ENCODE measurements around the gene ZNF774. TPM values are rescaled to one million over a fixed set of nuclear protein-coding genes. Genes with fewer than 3 reads are reported as not detected.
A peak's percentile ranks its signal among the peaks of the same experiment; 100 is the strongest.
"Not testable (repeated sequence)": the region's sequence is repeated elsewhere in the genome, so short reads cannot be mapped to it uniquely, and the experiment has no call there.

ZNF774 gene
- total and polyA plus RNA-seq, 2 donors = 1.1 to 3.3 TPM

- H3K4me1 ChIP-seq (ENCODE audit: insufficient read depth) = peaks cover 2% of the 10 kb centered on the region
- WGBS = 29% methylated on average over 3 of the region's 3 CpGs
Observed at GRCh38 chr15:90405055-90405607, 53.0 kb downstream of the ZNF774 start.

GRCh38 chr15:90407336-90407735, 55.3 kb downstream of the ZNF774 start:
- Histone ChIP-seq H3K4me3 (ENCODE audit: low read depth, low read length) (no peak overlapping the region), H3K36me3 (ENCODE audit: insufficient read depth) (no peaks in the 10 kb centered on the region), H3K27ac (ENCODE audit: low read depth) (no peak overlapping the region), H3K4me1 (ENCODE audit: insufficient read depth) (no peaks in the 10 kb centered on the region)
- WGBS = 52% methylated on average over 3 of the region's 3 CpGs
- DNase-seq (ENCODE audit: extremely low spot score) = no peak

More at GRCh38 chr15:90405055-90405607, 53.0 kb downstream of the ZNF774 start:
- no peak for DNase-seq (ENCODE audit: extremely low spot score)
- Histone ChIP-seq H3K27ac (ENCODE audit: low read depth) (peak overlapping the region; percentile 10), H3K4me3 (ENCODE audit: low read depth, low read length) (no peak overlapping the region), H3K36me3 (ENCODE audit: insufficient read depth) (no peaks in the 10 kb centered on the region)

GRCh38 chr15:90407871-90408317, 55.8 kb downstream of the ZNF774 start:
- H3K4me1 ChIP-seq (ENCODE audit: insufficient read depth) = peaks cover 1% of the 10 kb centered on the region
- H3K36me3 ChIP-seq (ENCODE audit: insufficient read depth) = no peaks in the 10 kb centered on the region
- no peak overlapping the region for H3K4me3 ChIP-seq (ENCODE audit: low read depth, low read length)
- no peak overlapping the region for H3K27ac ChIP-seq (ENCODE audit: low read depth)
- 62% methylated on average over 2 of the region's 2 CpGs for WGBS
- DNase-seq (ENCODE audit: extremely low spot score) = no peak

GRCh38 chr15:90408657-90409056, 56.6 kb downstream of the ZNF774 start:
- DNase-seq (ENCODE audit: extremely low spot score) = no peak
- Histone ChIP-seq H3K27ac (ENCODE audit: low read depth) (no peak overlapping the region), H3K36me3 (ENCODE audit: insufficient read depth) (no peaks in the 10 kb centered on the region), H3K4me1 (ENCODE audit: insufficient read depth) (peaks cover 1% of the 10 kb centered on the region), H3K4me3 (ENCODE audit: low read depth, low read length) (no peak overlapping the region)
- 92% methylated on average over 3 of the region's 3 CpGs for whole genome bisulfite sequencing

- H3K36me3 ChIP-seq (ENCODE audit: insufficient read depth); H3K27ac ChIP-seq (ENCODE audit: low read depth); H3K4me1 ChIP-seq (ENCODE audit: insufficient read depth); DNase-seq (ENCODE audit: extremely low spot score); H3K4me3 ChIP-seq (ENCODE audit: low read depth, low read length): not testable (repeated sequence)
- WGBS = 97% methylated on average over 3 of the region's 3 CpGs
Observed at GRCh38 chr15:90409587-90409986, 57.5 kb downstream of the ZNF774 start.

- DNase-seq (ENCODE audit: extremely low spot score); H3K4me3 ChIP-seq (ENCODE audit: low read depth, low read length); H3K4me1 ChIP-seq (ENCODE audit: insufficient read depth); H3K36me3 ChIP-seq (ENCODE audit: insufficient read depth); H3K27ac ChIP-seq (ENCODE audit: low read depth): not testable (repeated sequence)
- WGBS = 99% methylated on average over 4 of the region's 4 CpGs
Observed at GRCh38 chr15:90410316-90410715, 58.2 kb downstream of the ZNF774 start.

- no peaks in the 10 kb centered on the region for H3K36me3 ChIP-seq (ENCODE audit: insufficient read depth)
- no peak overlapping the region for H3K4me3 ChIP-seq (ENCODE audit: low read depth, low read length)
- H3K4me1 ChIP-seq (ENCODE audit: insufficient read depth) = peaks cover 1% of the 10 kb centered on the region
- WGBS = 93% methylated on average over 2 of the region's 2 CpGs
- no peak overlapping the region for H3K27ac ChIP-seq (ENCODE audit: low read depth)
- no peak for DNase-seq (ENCODE audit: extremely low spot score)
Observed at GRCh38 chr15:90411176-90411575, 59.1 kb downstream of the ZNF774 start.

Small RNA genes within 50 kb of the gene (small RNA-seq; reads per million reads assigned to genes)
- not detected for gene NDUFA3P4

Other genes starting within 250 kb of the ZNF774 start
- gene IDH2, start 249.8 kb upstream of the ZNF774 start, total RNA-seq = 85.0 TPM
- gene IDH2, start 249.8 kb upstream of the ZNF774 start, polyA plus RNA-seq = 105 TPM
- gene SEMA4B, start 151.0 kb upstream of the ZNF774 start, total RNA-seq = 39.3 TPM
- gene SEMA4B, start 151.0 kb upstream of the ZNF774 start, polyA plus RNA-seq = 60.8 TPM
- gene CIB1, start 118.3 kb upstream of the ZNF774 start, total RNA-seq = 17.9 TPM
- gene CIB1, start 118.3 kb upstream of the ZNF774 start, polyA plus RNA-seq = 84.7 TPM
- gene GDPGP1, start 118.1 kb upstream of the ZNF774 start, total RNA-seq = 6.6 TPM
- gene GDPGP1, start 118.1 kb upstream of the ZNF774 start, polyA plus RNA-seq = 3.6 TPM
- not detected for gene TTLL13, start 102.7 kb upstream of the ZNF774 start, total RNA-seq
- gene TTLL13, start 102.7 kb upstream of the ZNF774 start, polyA plus RNA-seq = 0.05 TPM
- 72.2 TPM for gene NGRN, start 86.6 kb upstream of the ZNF774 start, total RNA-seq
- gene NGRN, start 86.6 kb upstream of the ZNF774 start, polyA plus RNA-seq = 104 TPM
- 257 TPM for gene IQGAP1, start 36.0 kb downstream of the ZNF774 start, total RNA-seq
- gene IQGAP1, start 36.0 kb downstream of the ZNF774 start, polyA plus RNA-seq = 147 TPM
- gene CRTC3, start 177.6 kb downstream of the ZNF774 start, total RNA-seq = 41.3 TPM
- gene CRTC3, start 177.6 kb downstream of the ZNF774 start, polyA plus RNA-seq = 41.9 TPM